ENCODE results near the gene ZBTB20. TPM values are rescaled to one million over a fixed set of nuclear protein-coding genes. Genes with fewer than 3 reads are reported as not detected.

ZBTB20 gene
- total RNA-seq, 4 donors from 2014 or later = 148 to 242 (median 188) TPM

GRCh38 chr3:114565216-114565615, 581.9 kb downstream of the ZBTB20 start:
- no peaks in the 10 kb centered on the region for H3K36me3 ChIP-seq
- no peak for TF ChIP-seq POLR2A (IDR thresholded peaks at IDR 0.05)
- no peak for TF ChIP-seq CTCF (IDR thresholded peaks at IDR 0.05)
- H3K4me1 ChIP-seq = peaks cover 0 to 19% of the 10 kb centered on the region in 2 donors
- intact Hi-C loops (cut with DNase I) = no loop called here
- H3K9me3 ChIP-seq = no peaks in the 10 kb centered on the region
- no peaks in the 10 kb centered on the region for H3K27me3 ChIP-seq
- no peak overlapping the region for H3K4me3 ChIP-seq (replicated peaks in 1 of 3)
- 85 to 92% methylated on average over 8 of the region's 8 CpGs for WGBS, 2 donors
- H3K27ac ChIP-seq = no peak overlapping the region
- peak; percentile 12 for DNase-seq

GRCh38 chr3:114563720-114564119, 583.4 kb downstream of the ZBTB20 start:
- DNase-seq = no peak
- 95 to 98% methylated on average over 2 of the region's 2 CpGs for WGBS, 2 donors
- intact Hi-C loops (cut with DNase I) = no loop called here

GRCh38 chr3:114562557-114562956, 584.5 kb downstream of the ZBTB20 start:
- Histone ChIP-seq H3K27me3 (no peaks in the 10 kb centered on the region), H3K27ac (no peak overlapping the region), H3K4me3 (replicated peaks in 1 of 3) (no peak overlapping the region), H3K4me1 (peaks cover 0 to 10% of the 10 kb centered on the region in 2 donors), H3K36me3 (no peaks in the 10 kb centered on the region), H3K9me3 (no peaks in the 10 kb centered on the region)
- intact Hi-C loops (cut with DNase I) = no loop called here
- TF ChIP-seq CTCF (IDR thresholded peaks at IDR 0.05) = no peak
- no peak for TF ChIP-seq POLR2A (IDR thresholded peaks at IDR 0.05)
- DNase-seq = no peak
- 69 to 84% methylated on average over 2 of the region's 2 CpGs for WGBS, 2 donors

More at GRCh38 chr3:114563720-114564119, 583.4 kb downstream of the ZBTB20 start:
- Histone ChIP-seq H3K4me3 (replicated peaks in 1 of 3) (no peak overlapping the region), H3K36me3 (no peaks in the 10 kb centered on the region), H3K4me1 (peaks cover 0 to 19% of the 10 kb centered on the region in 2 donors), H3K27ac (no peak overlapping the region), H3K27me3 (no peaks in the 10 kb centered on the region), H3K9me3 (no peaks in the 10 kb centered on the region)
- TF ChIP-seq CTCF (IDR thresholded peaks at IDR 0.05) = no peak
- TF ChIP-seq POLR2A (IDR thresholded peaks at IDR 0.05) = no peak

- no peak overlapping the region for H3K27ac ChIP-seq
- 88 to 89% methylated on average over 4 of the region's 4 CpGs for WGBS, 2 donors
Measured at GRCh38 chr3:114558271-114558670, 588.8 kb downstream of the ZBTB20 start.

GRCh38 chr3:114557791-114558190, 589.3 kb downstream of the ZBTB20 start:
- H3K27me3 ChIP-seq = no peaks in the 10 kb centered on the region
- H3K4me1 ChIP-seq = no peaks in the 10 kb centered on the region
- DNase-seq = no peak
- H3K9me3 ChIP-seq = no peaks in the 10 kb centered on the region
- no peak overlapping the region for H3K4me3 ChIP-seq (replicated peaks in 1 of 3)
- no peak overlapping the region for H3K27ac ChIP-seq
- no peaks in the 10 kb centered on the region for H3K36me3 ChIP-seq
- intact Hi-C loops (cut with DNase I) = no loop called here
- TF ChIP-seq POLR2A (IDR thresholded peaks at IDR 0.05) (no peak), CTCF (IDR thresholded peaks at IDR 0.05) (no peak)

More at GRCh38 chr3:114558271-114558670, 588.8 kb downstream of the ZBTB20 start:
- Histone ChIP-seq H3K36me3 (no peaks in the 10 kb centered on the region), H3K27me3 (no peaks in the 10 kb centered on the region), H3K9me3 (no peaks in the 10 kb centered on the region), H3K4me1 (no peaks in the 10 kb centered on the region), H3K4me3 (replicated peaks in 1 of 3) (no peak overlapping the region)
- intact Hi-C loops (cut with DNase I) = no loop called here
- DNase-seq = no peak
- no peak for TF ChIP-seq POLR2A (IDR thresholded peaks at IDR 0.05)
- TF ChIP-seq CTCF (IDR thresholded peaks at IDR 0.05) = no peak

All from thyroid gland (tissue), 4 donors.